RWPE1 (cell line): ENCODE results near the gene GP1BB.
"Not testable (repeated sequence)": the region's sequence is repeated elsewhere in the genome, so short reads cannot be mapped to it uniquely, and the experiment has no call there.

Source experiments
- CTCF ChIA-PET: fragments of 350-600 bp; sonication (Branson Sonifier 250); formaldehyde crosslinking; extraction: SDS; loops from one replicate; lab custom pipeline; 2021; lab: Yijun Ruan, JAX
- POLR2A ChIA-PET: fragments of 400-600 bp; formaldehyde crosslinking; extraction: SDS; loops from one replicate; lab custom pipeline; 2020; ENCODE audit warnings: antibody characterized with exemption; ENCODE audit not compliant: low non-redundant PET; lab: Yijun Ruan, JAX
- DNase-seq: peaks from one replicate; pipeline ENCODE4 v3.0.0; 2012; ENCODE audit warnings: low spot score
- H3K27ac ChIP-seq: fragments of 450-650 bp; 2 replicates; pipeline ENCODE4 v1.5.1; 2017
- CTCF ChIP-seq: fragments of 450-650 bp; conservative IDR thresholded peaks from 2 replicates; pipeline ENCODE4 v1.5.1; 2017; ENCODE audit warnings: low read depth, mild to moderate bottlenecking

GP1BB gene

GRCh38 chr22:19693581-19693980, 29.8 kb upstream of the GP1BB start:
- CTCF ChIA-PET, result no interaction called here
- no peak for DNase-seq
- no peak overlapping the region for H3K27ac ChIP-seq
- POLR2A ChIA-PET, result no interaction called here
- TF ChIP-seq CTCF, result no peak

- no peak for DNase-seq
- ChIA-PET CTCF (no interaction called here), POLR2A (no interaction called here)
- no peak overlapping the region for H3K27ac ChIP-seq
- TF ChIP-seq CTCF, result no peak
Observed at GRCh38 chr22:19693981-19694670, 29.2 kb upstream of the GP1BB start.

- POLR2A ChIA-PET, result no interaction called here
- no peak overlapping the region for H3K27ac ChIP-seq
- no peak for DNase-seq
- CTCF ChIA-PET, result no interaction called here
- no peak for TF ChIP-seq CTCF
Observed at GRCh38 chr22:19694696-19695095, 28.6 kb upstream of the GP1BB start.

GRCh38 chr22:19696504-19697276, 26.6 kb upstream of the GP1BB start:
- no peak overlapping the region for H3K27ac ChIP-seq
- DNase-seq, result no peak
- no peak for TF ChIP-seq CTCF
- POLR2A ChIA-PET, result no interaction called here
- CTCF ChIA-PET, result interaction anchor here (0.6 kb wide), 1 partner anchor 70 kb away, joined by 3 read pairs; no protein-coding TSS in a partner anchor

- CTCF ChIA-PET, DNase-seq, POLR2A ChIA-PET, H3K27ac ChIP-seq: not testable (repeated sequence)
Observed at GRCh38 chr22:19697871-19698270, 25.5 kb upstream of the GP1BB start.

GRCh38 chr22:19700790-19701419, 22.4 kb upstream of the GP1BB start:
- ChIA-PET CTCF (no interaction called here), POLR2A (no interaction called here)
- DNase-seq, result no peak
- TF ChIP-seq CTCF, result no peak
- H3K27ac ChIP-seq, result no peak overlapping the region
